Stimulated activated naive B cell treated with anti-CD40 and anti-IgM and Interleukin-4, amounts not matched to agents 10 μg/mL and 1 μg/mL and 100 μg/mL, for 72 hours (primary cell): ENCODE results near the gene PRKN.
"Not testable (repeated sequence)": the region's sequence is repeated elsewhere in the genome, so short reads cannot be mapped to it uniquely, and the experiment has no call there.

Experiments
- ATAC-seq, 2 donors: fragments of 150-1000 bp; cut with Tn5 transposase; replicated peaks; 2 replicates each; pipeline ENCODE4 v1.10.0; 2021; ENCODE audit warnings: moderate library complexity in 1 of 2
- DNase-seq: peaks from one replicate; pipeline ENCODE4 v3.0.0; 2021
- H3K27ac Mint-ChIP-seq: one replicate; pipeline ENCODE4 v1.8.0; 2022; ENCODE audit warnings: mild to moderate bottlenecking, mixed read lengths
- H3K27me3 Mint-ChIP-seq, 2 donors: one replicate each; pipeline ENCODE4 v1.8.0; 2022; ENCODE audit warnings: mixed read lengths in 2 of 2
- H3K36me3 Mint-ChIP-seq, 2 donors: one replicate each; pipeline ENCODE4 v1.8.0; 2022; ENCODE audit warnings: mixed read lengths in 2 of 2, mild to moderate bottlenecking in 1 of 2
- H3K4me1 Mint-ChIP-seq, 2 donors: one replicate each; pipeline ENCODE4 v1.8.0; 2022; ENCODE audit warnings: mixed read lengths in 2 of 2, mild to moderate bottlenecking in 1 of 2
- H3K4me3 Mint-ChIP-seq, 2 donors: one replicate each; pipeline ENCODE4 v1.8.0; 2022; ENCODE audit warnings: mild to moderate bottlenecking in 2 of 2, mixed read lengths in 2 of 2, moderate library complexity in 1 of 2
- H3K9me3 Mint-ChIP-seq, 2 donors: one replicate each; pipeline ENCODE4 v1.8.0; 2022; ENCODE audit warnings: mixed read lengths in 2 of 2, mild to moderate bottlenecking in 1 of 2

The PRKN gene

GRCh38 chr6:161511447-161512095, 1216.0 kb downstream of the PRKN start:
- no peak for ATAC-seq

GRCh38 chr6:161508341-161508740, 1219.2 kb downstream of the PRKN start:
- ATAC-seq (no peak), DNase-seq (no peak)
- H3K27ac Mint-ChIP-seq = no peak overlapping the region
- H3K4me3 Mint-ChIP-seq = no peak overlapping the region
- peaks cover 0 to 12% of the 10 kb centered on the region in 2 donors for H3K9me3 Mint-ChIP-seq
- peaks cover 0 to 3% of the 10 kb centered on the region in 2 donors for H3K36me3 Mint-ChIP-seq
- no peaks in the 10 kb centered on the region for H3K4me1 Mint-ChIP-seq
- no peaks in the 10 kb centered on the region for H3K27me3 Mint-ChIP-seq

More at GRCh38 chr6:161511447-161512095, 1216.0 kb downstream of the PRKN start:
- Mint-ChIP-seq H3K4me1 (no peaks in the 10 kb centered on the region), H3K9me3 (peaks cover 0 to 8% of the 10 kb centered on the region in 2 donors), H3K27ac (no peak overlapping the region), H3K27me3 (no peaks in the 10 kb centered on the region), H3K4me3 (no peak overlapping the region), H3K36me3 (peaks cover 0 to 3% of the 10 kb centered on the region in 2 donors)
- DNase-seq = no peak

GRCh38 chr6:161507375-161507774, 1220.2 kb downstream of the PRKN start:
- peaks cover 0 to 10% of the 10 kb centered on the region in 2 donors for H3K9me3 Mint-ChIP-seq
- no peak for DNase-seq
- no peaks in the 10 kb centered on the region for H3K27me3 Mint-ChIP-seq
- H3K4me3 Mint-ChIP-seq = no peak overlapping the region
- ATAC-seq = no peak
- peaks cover 0 to 3% of the 10 kb centered on the region in 2 donors for H3K36me3 Mint-ChIP-seq
- H3K27ac Mint-ChIP-seq = no peak overlapping the region
- no peaks in the 10 kb centered on the region for H3K4me1 Mint-ChIP-seq

- Mint-ChIP-seq H3K9me3 (peaks cover 0 to 10% of the 10 kb centered on the region in 2 donors), H3K27ac (no peak overlapping the region), H3K4me1 (no peaks in the 10 kb centered on the region), H3K4me3 (no peak overlapping the region), H3K27me3 (no peaks in the 10 kb centered on the region), H3K36me3 (no peaks in the 10 kb centered on the region)
- DNase-seq = no peak
- no peak for ATAC-seq
These were observed 1224.0 kb downstream of the PRKN start for GRCh38 chr6:161503570-161503969.

GRCh38 chr6:161498881-161499280, 1228.7 kb downstream of the PRKN start:
- DNase-seq (no peak), ATAC-seq (no peak)
- no peak overlapping the region for H3K4me3 Mint-ChIP-seq
- H3K27me3 Mint-ChIP-seq = no peaks in the 10 kb centered on the region
- no peaks in the 10 kb centered on the region for H3K4me1 Mint-ChIP-seq
- H3K27ac Mint-ChIP-seq = no peak overlapping the region
- H3K36me3 Mint-ChIP-seq = no peaks in the 10 kb centered on the region
- H3K9me3 Mint-ChIP-seq = peaks cover 0 to 1% of the 10 kb centered on the region in 2 donors

GRCh38 chr6:161498359-161498758, 1229.2 kb downstream of the PRKN start:
- H3K27ac Mint-ChIP-seq = no peak overlapping the region
- peaks cover 0 to 1% of the 10 kb centered on the region in 2 donors for H3K9me3 Mint-ChIP-seq
- no peaks in the 10 kb centered on the region for H3K4me1 Mint-ChIP-seq
- no peaks in the 10 kb centered on the region for H3K27me3 Mint-ChIP-seq
- H3K36me3 Mint-ChIP-seq = no peaks in the 10 kb centered on the region
- ATAC-seq (no peak), DNase-seq (no peak)
- H3K4me3 Mint-ChIP-seq = no peak overlapping the region

- no peak for ATAC-seq
- Mint-ChIP-seq H3K36me3 (no peaks in the 10 kb centered on the region), H3K4me3 (no peak overlapping the region), H3K27me3 (no peaks in the 10 kb centered on the region), H3K27ac (no peak overlapping the region), H3K4me1 (no peaks in the 10 kb centered on the region), H3K9me3 (peaks cover 0 to 1% of the 10 kb centered on the region in 2 donors)
- no peak for DNase-seq
These were observed 1230.6 kb downstream of the PRKN start for GRCh38 chr6:161496941-161497340.

GRCh38 chr6:161496271-161496670, 1231.3 kb downstream of the PRKN start:
- not testable (repeated sequence) for H3K36me3 Mint-ChIP-seq, H3K9me3 Mint-ChIP-seq, H3K27me3 Mint-ChIP-seq, DNase-seq, H3K4me3 Mint-ChIP-seq, H3K4me1 Mint-ChIP-seq, H3K27ac Mint-ChIP-seq, ATAC-seq

- no peak overlapping the region for H3K4me3 Mint-ChIP-seq
- ATAC-seq (no peak), DNase-seq (no peak)
- H3K27ac Mint-ChIP-seq = no peak overlapping the region
- H3K27me3 Mint-ChIP-seq = no peaks in the 10 kb centered on the region
- H3K36me3 Mint-ChIP-seq = no peaks in the 10 kb centered on the region
- H3K4me1 Mint-ChIP-seq = no peaks in the 10 kb centered on the region
- H3K9me3 Mint-ChIP-seq = peaks cover 0 to 4% of the 10 kb centered on the region in 2 donors
These were observed 1233.0 kb downstream of the PRKN start for GRCh38 chr6:161494566-161494965.

GRCh38 chr6:161493576-161494118, 1233.9 kb downstream of the PRKN start:
- no peaks in the 10 kb centered on the region for H3K36me3 Mint-ChIP-seq
- peaks cover 0 to 4% of the 10 kb centered on the region in 2 donors for H3K9me3 Mint-ChIP-seq
- DNase-seq (no peak), ATAC-seq (no peak)
- H3K27ac Mint-ChIP-seq = no peak overlapping the region
- H3K27me3 Mint-ChIP-seq = no peaks in the 10 kb centered on the region
- no peaks in the 10 kb centered on the region for H3K4me1 Mint-ChIP-seq
- no peak overlapping the region for H3K4me3 Mint-ChIP-seq

- no peak for ATAC-seq
- Mint-ChIP-seq H3K9me3 (peaks cover 0 to 5% of the 10 kb centered on the region in 2 donors), H3K27ac (no peak overlapping the region), H3K4me3 (no peak overlapping the region), H3K27me3 (peaks cover 0 to 5% of the 10 kb centered on the region in 2 donors), H3K36me3 (no peaks in the 10 kb centered on the region), H3K4me1 (no peaks in the 10 kb centered on the region)
- DNase-seq = no peak
These were observed 1237.8 kb downstream of the PRKN start for GRCh38 chr6:161489626-161490306.

GRCh38 chr6:161487694-161488093, 1239.9 kb downstream of the PRKN start:
- Mint-ChIP-seq H3K36me3 (no peaks in the 10 kb centered on the region), H3K27ac (no peak overlapping the region), H3K4me3 (no peak overlapping the region), H3K9me3 (peaks cover 0 to 5% of the 10 kb centered on the region in 2 donors), H3K27me3 (peaks cover 0 to 5% of the 10 kb centered on the region in 2 donors), H3K4me1 (no peaks in the 10 kb centered on the region)
- ATAC-seq (no peak), DNase-seq (no peak)

GRCh38 chr6:161487217-161487531, 1240.4 kb downstream of the PRKN start:
- ATAC-seq (no peak), DNase-seq (no peak)
- Mint-ChIP-seq H3K36me3 (no peaks in the 10 kb centered on the region), H3K4me1 (no peaks in the 10 kb centered on the region), H3K27me3 (peaks cover 0 to 5% of the 10 kb centered on the region in 2 donors), H3K4me3 (no peak overlapping the region), H3K9me3 (peaks cover 0 to 5% of the 10 kb centered on the region in 2 donors), H3K27ac (no peak overlapping the region)

- no peak for ATAC-seq
- no peaks in the 10 kb centered on the region for H3K4me1 Mint-ChIP-seq
- H3K9me3 Mint-ChIP-seq = peaks cover 0 to 5% of the 10 kb centered on the region in 2 donors
- peaks cover 0 to 5% of the 10 kb centered on the region in 2 donors for H3K27me3 Mint-ChIP-seq
- H3K4me3 Mint-ChIP-seq = no peak overlapping the region
- no peak overlapping the region for H3K27ac Mint-ChIP-seq
- no peaks in the 10 kb centered on the region for H3K36me3 Mint-ChIP-seq
- DNase-seq = no peak
These were observed 1241.0 kb downstream of the PRKN start for GRCh38 chr6:161486361-161487216.
